HG03066 (cell line): ENCODE results near the gene DLG4.

Experiments
- ATAC-seq: cut with Tn5 transposase; IDR thresholded peaks from one replicate; pipeline ENCODE4 v1.9.1; 2021; ENCODE audit warnings: low read depth; ENCODE audit not compliant: unreplicated experiment

DLG4 gene

DNA sequence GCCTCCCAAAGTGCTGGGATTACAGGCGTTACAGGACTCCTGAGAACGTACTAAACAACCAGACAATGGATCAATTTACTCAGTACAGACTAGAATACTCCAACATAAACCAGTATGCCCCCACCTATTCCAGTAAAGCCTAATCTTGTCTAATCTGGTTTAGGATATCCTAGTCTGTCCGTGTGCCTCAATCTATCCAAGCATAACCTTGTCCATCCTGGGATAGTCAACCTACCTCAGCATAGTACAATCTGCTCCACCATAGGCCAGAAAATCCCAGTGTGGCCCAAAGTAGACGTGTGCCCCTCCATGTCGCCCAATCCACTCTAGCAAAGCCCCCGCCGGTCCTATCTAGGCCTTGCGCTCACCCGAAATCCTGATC is 14.1 kb upstream of the DLG4 start:
- no peak for ATAC-seq

DNA sequence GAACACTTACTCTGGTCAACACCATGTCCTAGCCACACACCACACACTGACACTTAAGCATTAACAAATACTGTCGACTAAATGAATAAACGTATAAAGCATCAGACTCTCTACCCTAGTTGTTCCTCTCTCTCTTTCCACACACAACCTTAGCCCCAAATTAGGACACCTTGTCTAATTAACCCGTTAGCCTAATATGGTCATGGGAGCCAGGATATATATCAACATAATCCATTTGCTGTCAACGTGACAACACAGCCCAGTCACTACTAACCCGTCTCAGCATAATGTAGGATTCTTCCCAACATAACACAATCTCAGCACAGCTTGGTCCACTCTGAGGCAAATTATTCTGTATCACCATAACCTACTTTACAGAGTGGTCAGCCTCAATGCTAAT is 12.5 kb upstream of the DLG4 start:
- no peak for ATAC-seq

DNA sequence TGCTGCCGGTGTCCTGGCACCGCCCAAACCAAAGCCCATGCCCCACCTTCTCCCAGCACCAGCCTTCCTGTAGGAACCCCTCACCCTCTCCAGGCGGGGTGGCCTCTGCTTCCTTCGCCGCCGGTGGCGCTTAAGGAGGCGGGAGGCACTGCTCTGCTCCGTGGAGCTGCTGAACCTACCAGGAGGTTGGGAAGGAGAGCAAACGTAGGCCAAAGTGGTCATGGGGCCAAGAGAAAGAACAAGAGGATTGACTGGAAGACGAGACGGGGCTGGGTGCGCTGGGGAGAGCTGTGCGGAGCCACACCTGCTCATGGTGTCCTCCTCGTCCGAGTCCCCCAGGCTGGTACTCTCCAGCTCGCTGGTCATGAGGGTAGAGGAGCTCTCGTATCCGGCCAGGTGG is 9.9 kb upstream of the DLG4 start:
- no peak for ATAC-seq

DNA sequence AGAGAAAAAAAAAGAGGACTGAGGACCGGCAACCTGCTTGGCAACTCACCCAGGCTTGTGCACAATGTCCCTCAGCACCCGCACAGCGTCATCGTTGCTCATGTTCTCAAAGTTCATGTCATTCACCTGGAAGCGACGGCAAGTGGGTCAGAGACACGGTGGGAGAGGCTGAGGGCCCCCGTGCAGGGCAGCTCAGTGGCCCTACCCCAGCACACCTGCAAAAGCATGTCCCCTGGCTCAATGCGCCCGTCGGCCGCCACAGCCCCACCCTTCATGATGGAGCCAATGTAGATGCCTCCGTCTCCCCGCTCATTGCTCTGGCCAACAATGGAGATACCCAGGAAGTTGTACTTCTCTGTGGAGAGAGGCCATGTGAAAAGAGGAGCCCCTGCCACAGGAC is 9.3 kb upstream of the DLG4 start:
- ATAC-seq = no peak

DNA sequence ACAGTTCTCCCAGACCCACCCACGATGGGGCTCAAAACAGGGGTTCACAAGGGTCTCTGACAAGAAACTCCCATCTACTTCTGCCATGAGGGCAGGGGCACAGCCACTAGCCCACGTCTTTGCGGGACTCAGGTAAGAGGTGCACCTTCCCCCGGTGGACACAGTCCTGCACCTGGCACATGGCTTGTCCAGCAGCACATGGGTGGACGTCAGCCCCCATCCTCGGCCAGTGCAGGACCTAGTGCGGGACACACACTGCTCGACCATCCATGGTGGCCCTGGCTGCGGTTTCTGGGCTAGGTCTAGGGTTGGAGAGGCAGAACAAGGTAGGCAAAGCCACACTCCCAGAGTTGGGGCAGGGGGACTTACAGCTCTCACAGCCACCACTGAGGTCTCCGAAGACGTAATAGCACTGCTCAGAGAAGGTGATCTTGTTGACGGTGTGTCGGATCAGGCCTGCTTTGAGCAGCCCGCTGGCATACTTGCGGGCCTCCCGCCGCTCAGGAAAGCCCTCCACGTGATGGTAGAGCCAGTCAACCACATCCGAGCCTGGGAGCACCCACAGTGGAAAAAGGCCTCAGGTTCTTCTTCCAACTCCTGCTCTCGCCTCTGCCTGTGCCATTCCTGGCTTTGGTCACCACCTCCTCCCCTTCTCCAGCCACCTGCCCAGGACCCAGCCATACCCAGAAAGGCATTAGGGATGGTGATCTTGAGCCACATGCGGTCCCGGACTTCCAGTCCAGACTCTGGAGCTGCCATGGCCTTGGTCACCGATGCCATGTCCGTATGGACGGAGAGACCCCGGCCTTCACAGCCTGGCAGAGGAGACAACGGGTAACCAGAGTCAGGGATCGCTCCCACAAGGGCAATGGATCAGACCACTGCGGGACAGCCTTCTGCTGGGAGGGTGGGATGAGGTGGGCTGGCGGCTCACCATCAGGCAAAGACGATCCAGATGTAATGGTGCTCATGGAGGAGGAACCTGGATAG is 7.4 kb upstream of the DLG4 start:
- no peak for ATAC-seq

DNA sequence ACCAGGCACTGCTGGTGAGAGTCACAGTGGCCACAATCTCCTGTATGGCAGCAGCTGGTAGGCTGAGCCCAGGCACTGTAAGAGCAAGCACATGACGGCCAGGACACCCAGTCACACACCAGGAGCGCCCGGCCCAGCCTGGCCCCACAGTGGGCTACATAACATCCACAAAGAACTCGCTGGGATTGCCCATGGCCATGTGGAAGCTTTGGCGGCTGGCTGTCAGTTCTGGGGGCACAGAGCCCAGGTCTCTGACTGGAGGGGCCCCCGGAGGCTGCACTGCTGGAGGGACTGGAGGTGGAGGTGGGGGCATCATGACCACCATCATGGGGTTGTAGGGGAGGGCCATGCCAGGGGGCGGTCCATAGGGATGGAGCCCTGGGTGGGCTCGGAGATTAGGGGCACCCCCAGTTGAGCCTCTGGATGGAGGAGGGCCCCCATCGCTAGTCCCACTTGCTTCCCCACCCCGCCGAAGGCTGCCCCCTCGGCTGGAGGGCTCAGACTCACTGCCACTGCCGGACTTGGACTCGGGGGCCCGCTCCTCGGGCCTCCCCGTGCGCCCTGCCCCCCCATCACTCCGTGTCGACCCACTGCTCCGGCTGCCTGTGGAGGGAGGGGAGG is 6.2 kb upstream of the DLG4 start:
- ATAC-seq = no peak

DNA sequence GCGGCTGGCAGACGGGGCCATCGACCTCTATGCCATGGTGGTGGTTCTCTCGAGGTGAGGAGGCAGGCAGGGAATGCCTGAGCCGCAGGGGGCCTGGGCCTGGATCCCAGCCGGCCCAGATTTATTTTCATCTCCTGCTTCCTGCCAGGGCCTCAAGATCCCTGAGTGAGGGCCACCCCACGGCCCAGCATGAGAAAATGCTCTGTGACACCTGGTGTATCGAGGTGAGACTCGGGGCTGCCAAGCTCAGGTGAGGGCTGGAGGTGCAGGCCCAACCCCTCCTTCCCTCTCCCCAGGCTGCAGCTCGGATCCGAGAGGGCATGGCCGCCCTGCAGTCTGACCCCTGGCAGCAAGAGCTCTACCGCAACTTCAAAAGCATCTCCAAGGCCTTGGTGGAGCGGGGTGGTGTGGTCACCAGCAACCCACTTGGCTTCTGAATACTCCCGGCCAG is 5.0 kb upstream of the DLG4 start:
- no peak for ATAC-seq

DNA sequence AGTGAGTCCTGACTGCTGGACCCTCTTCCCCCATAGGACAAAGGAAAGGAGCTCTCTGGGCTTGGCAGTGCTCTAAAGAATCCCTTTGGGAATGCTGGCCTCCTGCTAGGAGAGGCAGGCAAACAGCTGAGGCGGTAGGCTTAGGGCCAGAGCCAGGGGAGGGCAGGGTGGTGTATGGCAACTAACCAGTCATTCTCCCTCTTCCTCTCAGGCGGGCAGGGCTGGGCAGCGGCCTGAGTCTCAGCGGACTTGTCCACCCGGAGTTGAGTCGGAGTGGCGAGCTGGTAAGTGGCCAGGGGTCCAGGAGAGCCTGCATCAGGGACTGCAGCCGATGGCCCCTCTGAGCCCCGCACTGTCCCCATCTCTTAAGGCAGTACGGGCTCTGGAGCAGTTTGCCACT is 4.5 kb upstream of the DLG4 start:
- no peak for ATAC-seq

DNA sequence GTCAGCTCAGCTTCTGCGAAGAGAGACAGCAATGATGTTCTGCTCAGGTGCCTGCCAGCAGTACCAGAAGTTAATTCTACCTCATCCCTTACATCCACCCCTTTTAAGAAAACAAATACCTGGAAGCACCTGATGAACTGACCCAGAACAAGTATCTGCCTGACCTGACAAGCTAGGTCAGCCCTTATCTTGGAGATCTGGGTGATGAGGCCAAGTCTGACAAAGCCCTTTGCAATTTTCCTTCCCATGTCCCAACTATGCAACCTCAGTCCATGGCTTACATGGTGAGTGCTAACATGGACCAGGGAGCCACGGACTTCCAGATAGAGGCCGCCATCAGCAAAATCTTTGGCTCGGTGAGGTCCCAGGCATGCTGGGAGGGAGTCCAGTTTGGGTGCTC is 3.7 kb upstream of the DLG4 start:
- no peak for ATAC-seq

DNA sequence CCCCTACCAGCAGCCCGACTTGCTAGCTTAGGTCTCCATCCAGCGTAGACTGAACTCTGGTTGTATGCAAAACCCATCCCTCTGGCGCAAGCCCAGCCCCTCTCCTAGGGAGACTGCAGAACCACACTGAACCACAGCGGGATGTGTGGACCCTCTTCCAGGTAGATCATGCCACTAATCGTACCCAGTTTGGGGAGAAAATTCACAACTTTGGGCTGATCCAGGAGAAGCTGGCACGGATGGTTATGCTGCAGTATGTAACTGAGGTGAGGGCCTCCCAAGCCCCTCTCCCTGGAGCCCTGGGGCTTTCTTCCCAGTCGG is 3.3 kb upstream of the DLG4 start:
- ATAC-seq = no peak

DNA sequence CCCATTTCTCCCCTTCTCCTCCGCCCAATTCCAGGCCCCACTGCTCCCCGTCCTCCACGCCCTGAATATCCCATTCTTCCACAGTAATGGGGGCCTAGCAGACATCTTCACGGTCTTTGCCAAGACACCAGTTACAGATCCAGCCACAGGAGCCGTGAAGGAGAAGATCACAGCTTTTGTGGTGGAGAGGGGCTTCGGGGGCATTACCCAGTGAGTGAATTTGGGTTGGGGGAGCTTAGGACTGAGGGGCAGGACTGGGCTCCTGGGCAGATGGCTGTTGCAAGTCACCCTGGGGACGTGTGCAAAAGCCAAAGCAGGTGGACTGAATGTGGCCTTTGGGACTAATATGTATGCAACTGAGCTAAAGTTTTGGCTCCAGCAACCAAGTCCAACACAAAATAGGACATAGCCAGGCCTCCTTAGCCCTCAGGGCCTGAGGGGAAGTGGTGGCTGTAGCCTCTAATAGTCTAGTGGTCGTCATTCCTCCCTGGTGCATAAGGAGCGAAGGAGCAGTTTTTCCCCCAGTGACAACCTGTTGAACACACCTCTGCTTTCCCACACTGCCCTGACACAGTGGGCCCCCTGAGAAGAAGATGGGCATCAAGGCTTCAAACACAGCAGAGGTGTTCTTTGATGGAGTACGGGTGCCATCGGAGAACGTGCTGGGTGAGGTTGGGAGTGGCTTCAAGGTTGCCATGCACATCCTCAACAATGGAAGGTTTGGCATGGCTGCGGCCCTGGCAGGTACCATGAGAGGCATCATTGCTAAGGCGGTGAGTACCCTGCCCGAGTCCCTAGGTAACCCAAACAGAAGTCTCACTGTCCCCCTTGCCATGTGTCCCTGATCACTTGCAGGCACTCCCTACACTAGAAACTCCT is 2.7 kb upstream of the DLG4 start:
- ATAC-seq = no peak

DNA sequence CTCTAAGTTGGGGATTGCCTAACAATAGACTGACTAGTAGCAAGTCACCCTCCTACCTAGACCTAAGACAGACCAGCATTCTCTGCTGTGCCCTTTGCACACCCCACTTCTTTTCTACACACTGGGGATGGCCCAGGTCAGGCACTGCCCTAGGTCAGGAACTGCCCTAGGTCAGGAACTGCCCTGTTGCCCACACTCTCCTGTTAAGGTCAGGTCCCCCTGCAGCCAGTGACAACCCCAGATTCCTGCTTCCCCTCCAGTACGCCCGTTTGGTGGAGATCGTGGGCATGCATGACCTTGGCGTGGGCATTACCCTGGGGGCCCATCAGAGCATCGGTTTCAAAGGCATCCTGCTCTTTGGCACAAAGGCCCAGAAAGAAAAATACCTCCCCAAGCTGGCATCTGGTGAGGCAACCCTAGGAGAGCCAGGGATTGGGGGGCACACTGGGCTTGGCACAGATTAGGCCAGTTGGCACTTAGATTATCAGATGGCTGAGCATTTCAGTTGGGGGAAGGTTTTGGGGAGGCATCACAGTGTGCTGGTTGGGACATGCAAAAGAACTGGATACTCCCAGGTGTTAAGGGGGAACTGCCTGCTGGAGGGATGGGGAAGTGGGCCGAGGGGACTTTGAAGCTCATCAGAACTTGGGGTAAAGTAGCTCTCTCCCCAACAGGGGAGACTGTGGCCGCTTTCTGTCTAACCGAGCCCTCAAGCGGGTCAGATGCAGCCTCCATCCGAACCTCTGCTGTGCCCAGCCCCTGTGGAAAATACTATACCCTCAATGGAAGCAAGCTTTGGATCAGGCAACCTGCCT is 1.8 kb upstream of the DLG4 start:
- no peak for ATAC-seq

DNA sequence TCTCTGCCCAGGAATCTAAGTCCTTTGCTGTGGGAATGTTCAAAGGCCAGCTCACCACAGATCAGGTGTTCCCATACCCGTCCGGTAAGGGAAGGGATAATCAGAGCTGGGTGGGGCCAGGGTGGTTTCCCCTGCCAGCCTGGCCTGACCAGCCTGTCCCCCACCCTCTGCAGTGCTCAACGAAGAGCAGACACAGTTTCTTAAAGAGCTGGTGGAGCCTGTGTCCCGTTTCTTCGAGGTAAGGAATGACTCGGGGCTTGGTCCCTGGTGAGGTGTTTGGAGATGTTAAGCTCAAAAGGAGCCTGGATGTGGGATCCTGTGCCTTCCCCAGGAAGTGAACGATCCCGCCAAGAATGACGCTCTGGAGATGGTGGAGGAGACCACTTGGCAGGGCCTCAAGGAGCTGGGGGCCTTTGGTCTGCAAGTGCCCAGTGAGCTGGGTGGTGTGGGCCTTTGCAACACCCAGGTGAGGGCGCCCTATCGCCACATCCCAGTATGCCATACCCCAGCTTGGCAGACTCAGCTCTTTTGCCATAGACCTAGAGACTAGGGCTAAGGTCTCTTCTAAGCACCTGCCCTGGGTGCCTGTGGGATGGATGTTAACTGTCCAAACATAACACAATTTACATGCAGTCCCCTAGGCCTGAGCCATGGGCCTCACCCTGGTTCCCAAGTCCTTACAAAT is 1.1 kb upstream of the DLG4 start:
- ATAC-seq = no peak

DNA sequence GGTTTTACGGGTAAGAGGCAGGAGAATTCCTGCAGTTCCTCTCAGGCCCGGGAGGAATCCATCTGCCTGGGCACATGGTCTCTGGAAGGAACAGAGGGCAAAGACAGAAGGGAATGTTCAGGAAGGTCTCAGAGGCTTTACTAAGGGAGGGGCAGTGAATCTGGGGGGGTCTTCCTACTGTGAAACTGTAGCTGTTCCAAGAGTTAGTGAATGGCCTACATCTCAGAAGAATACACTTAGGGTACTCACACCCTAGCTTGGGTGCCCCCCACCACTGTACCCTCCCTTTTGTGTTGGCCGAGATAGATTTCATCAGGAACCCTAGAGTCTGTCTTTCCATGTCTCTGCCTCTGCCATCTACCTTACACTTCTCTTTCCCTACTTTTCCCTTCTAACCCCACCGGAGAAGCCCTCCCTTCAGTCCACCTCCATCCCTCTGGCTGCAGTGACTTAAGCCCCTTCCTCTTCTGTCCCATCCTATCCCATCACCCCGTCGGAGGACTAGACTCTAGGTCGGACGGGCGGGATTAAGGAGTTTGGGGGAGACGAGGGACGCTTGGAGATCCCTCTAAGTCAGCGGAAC is 316 bp downstream of the DLG4 start:
- no peak for ATAC-seq

DNA sequence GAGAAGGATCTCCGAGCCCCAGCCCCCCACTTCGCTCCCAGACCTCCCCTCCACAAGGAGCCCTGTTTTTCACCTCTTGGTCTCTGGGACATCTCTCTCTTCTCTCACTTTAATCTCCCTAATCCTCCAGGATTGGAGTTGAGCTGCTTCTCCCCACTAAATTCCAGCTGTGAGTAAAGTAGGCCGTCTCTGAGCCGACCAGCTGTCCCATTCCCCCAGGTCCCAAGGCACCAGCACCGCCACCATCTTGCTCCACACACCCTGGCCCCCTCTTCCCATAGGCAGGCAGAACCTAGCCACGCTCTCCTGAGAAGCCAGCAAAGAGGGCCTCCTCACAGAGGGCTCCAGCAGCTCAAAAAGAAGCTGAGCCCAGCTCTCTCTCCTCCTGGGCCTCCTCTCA is 878 bp downstream of the DLG4 start:
- no peak for ATAC-seq

DNA sequence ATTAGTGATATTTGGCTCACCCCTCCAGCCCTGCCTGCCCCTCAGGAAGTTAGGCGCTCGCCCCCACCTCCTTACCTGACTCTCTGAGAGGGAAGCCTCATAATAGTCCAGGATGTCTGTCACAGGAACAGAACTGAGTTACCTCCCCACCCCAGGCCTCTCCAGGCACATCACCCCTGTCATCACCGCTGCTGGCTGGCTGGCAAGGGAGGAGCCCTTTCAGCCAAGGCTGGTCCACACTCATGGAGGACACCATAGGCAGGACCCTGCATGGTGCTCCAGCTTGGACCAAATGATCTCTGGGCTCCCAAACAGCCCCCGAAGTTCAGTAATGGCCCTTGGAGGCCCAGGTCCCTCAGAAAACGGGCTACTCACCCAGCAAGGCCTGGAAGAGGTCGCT is 1.5 kb downstream of the DLG4 start:
- no peak for ATAC-seq

DNA sequence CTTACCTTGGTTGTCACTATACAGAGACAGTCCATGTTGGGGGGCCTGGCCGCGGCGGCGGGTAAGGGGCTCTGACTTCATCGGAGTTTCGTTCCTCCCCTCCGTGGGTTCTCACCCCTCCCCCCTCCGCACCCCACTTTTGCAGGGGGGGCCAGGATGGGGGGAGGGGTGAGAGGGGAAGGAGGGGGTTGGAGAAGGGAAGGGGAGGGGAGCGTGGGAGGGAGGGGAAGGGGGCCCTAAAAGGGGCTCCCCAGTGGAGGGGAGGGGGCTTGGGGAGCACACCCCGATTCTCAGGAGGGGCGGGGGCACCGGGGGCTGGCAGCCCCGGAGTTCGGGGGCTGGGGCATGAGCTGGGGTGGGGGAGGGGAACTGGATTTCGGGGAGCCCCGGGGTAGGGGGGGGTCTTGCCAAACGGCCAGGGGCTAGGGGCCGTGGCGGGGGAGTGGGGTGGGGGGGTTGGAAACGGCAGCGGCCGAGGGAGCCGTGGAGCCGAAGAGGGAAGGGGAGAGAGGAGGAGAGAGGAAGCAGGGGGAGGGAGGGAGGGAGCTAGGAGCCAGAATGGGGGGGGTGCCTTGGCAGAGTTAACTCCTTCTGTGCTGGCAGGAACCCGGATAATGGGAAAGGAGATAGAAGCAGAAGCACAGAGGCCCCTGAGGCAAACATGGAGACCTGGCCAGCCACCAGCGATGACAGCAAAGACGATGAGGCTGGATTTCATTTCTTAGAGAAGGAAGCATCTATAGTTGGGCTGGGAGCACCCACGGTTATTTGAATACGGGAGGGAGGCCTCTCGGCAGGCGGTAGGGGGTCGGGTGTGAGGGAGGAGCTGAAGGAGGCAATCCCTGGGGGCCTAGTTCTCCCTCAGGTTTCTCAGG is 2.3 kb downstream of the DLG4 start:
- no peak for ATAC-seq

DNA sequence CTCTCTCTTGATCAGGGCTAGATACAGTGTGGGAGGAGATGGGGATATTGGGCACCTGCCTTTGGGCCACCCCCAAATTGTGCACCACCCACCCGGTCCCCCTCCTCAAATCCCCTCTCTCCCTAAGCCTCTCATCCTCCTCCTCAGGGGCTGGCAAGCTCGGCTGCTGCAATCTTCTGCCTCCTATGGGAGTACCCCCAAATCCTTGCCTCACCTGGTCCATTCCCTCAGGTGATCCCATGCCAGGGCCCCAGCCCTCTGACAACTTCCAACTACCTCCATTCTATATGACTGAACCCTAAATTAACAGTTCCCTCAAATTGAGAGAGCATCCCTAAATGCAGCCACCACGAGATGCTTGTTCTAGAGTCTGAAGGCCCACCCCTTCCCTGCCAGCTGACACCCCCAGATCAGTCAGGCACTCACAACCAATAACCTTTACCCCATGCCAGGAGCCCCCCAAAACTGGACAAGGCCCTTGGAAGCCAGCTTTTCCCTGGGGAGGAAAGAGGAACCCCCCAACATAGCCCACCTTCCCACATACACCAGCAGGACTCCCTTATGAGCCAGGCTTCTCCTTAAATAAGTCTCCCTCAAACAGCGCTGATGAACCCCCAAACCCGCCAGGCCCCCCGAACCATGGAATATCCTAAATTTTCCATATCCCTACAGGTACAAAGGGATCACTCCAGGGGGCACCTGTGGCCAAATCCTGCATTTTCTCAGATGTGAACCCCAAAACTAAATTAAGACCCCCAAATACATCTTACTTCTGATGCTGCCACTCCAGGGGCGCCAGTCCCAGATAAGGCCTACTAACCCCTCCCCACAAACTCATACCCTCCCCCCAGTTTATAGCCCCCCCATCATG is 3.2 kb downstream of the DLG4 start:
- ATAC-seq = no peak
